ENCODE results near the gene GNB1L. TPM values are rescaled to one million over a fixed set of nuclear protein-coding genes. Genes with fewer than 3 reads are reported as not detected.
A peak's percentile ranks its signal among the peaks of the same experiment; 100 is the strongest.

Gene GNB1L
- total RNA-seq, 1 donor from 2014 or later = 5.5 TPM

DNA sequence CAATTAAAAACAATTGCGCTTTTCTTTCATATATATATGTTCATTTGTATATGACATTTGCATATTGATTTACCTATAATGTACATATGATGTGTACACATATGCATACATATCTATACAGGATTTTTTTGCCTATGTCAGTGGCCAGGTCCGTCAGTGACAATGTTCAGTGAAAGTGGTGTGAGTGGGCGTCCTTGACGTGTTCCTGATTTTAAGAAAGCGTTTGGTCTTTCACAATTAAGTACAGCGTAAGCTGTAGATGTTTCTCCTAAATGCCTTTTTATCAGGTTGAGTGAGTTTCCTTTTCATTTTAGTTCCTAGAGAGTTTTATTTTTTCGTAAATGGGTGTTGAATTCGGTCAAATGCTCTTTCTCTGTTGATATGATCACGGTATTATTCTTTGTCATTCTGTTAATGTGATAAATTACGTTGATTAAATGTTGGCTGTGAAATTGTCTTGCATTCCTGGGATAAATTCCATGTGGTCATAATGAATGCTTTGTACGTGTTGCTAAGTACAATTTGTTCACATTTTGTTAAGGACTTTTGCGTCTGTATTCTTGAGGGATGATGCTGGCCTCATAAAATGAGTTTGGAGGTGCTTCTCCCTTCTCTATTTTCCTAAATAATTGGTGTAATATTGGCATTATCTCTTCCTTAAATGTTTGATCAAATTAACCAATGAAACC lies 10.6 kb upstream of the GNB1L start:
- no peak for DNase-seq (ENCODE audit: low read depth in 2 of 2)

DNA sequence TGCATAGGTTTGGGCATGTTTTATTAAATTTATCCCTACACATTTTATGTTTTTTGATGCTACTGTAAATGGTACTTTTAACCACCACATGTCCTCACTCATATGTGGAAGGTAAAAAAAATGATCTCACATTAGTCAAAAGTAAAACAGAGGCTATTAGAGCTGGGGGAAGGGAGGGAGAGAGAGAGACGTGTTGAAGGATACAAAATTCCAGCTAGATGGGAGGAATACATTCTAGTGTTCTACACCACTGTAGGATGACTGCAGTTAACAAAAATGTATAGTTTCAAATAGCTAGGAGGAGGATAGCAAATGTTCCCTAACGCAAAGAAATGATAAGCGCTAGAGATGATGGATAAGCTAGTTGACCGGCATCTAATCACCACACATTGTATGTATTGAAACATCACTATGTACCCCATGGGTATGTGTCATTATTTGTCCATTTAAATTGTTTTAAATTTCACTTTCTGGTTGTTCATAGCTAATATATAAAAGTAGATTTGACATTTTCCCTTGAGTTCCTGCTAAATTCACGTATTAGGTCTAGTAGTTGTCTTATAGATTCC lies 9.9 kb upstream of the GNB1L start:
- DNase-seq (ENCODE audit: low read depth in 2 of 2) = no peak

DNA sequence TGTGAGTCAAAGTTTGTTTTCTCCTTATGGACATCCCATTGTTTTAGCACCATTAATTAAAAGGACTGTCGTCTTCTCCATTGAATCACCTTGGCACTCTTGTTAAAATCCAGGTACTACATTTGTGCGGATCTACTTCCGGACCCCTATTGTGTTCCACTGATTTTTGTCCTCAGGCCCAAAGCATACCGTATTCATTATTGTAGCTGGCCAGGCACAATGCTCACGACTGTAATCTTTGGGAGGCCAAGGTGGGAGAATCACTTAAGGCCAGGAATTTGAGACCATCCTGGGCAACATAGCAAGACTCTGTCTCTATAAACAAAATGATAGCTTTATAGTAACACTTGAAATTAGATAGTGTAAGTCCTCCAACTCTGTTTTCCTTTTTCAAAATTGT lies 8.9 kb upstream of the GNB1L start:
- DNase-seq (ENCODE audit: low read depth in 2 of 2) = no peak

DNA sequence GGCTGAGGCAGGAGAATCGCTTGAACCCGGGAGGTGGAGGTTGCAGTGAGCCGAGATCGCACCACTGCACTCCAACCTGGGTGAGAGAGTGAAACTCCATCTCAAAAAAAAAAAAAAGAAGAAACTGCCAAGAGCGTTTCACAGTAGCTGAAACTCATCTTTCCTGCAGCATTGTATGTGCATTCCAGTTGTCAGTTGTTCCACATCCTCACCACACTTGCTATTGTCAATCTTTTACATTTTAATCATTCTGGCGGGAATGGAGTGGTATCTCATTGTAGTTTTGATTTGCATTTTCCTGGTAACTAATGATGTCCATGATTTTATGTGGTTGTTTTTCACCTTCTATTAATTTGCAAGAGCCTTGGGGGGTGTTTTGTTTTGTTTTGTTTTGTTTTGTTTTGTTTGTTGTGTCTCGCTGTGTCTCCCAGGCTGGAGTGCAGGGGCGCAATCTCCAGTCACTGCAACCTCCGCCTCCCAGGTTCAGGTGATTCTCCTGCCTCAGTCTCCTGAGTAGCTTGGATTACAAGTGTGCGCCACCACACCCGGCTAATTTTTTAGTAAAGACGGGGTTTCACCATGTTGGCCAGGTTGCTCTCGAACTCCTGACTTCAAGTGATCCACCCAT lies 8.1 kb upstream of the GNB1L start:
- no peak for DNase-seq (ENCODE audit: low read depth in 2 of 2)

DNA sequence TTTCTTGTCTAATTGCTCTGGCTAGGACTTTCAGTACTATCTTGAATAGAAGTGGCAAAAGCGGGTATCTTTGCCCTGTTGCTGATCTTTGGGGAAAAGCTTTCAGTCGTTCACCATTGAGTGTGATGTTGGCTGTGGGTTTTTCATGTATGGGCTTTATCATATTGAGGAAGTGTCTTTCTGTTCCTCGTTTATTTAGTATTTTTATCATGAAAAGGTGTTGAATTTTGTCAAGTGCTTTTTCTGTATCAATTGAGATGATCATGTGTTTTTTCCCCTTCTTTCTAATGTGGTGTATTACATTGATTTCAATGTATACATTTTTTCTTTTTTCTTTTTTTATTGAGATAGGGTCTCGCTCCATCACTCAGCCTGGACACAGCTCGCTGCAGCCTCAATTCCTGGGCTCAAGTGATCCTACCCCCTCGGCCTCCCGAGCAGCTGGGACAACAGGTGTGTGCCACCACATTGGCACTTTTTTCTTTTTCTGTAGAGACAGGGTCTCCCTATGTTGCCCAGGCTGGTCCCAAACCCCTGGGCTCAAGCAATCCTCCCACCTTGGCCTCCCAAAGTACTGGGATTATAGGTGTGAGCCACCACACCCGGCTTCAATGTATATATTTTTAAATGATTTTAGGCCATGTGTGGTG lies 5.3 kb upstream of the GNB1L start:
- DNase-seq (ENCODE audit: low read depth in 2 of 2) = no peak

DNA sequence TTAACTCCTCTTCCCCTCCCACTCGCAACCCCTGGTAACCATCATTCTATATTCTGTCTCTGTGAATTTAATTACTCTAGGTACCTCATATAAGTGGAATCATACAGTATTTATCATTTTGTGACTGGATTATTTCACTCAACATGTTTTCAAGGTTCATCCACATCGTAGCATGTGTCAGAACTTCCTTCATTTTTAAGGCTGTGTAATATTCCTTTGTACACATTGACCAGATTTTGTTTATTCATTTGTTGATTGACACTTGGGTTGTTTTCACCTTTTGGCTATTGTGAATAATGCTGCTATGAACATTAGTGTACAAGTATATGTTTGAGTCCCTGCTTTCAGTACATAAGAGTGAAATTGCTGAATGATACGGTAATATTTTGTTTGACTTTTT lies 2.7 kb upstream of the GNB1L start:
- no peak for DNase-seq (ENCODE audit: low read depth in 2 of 2)

DNA sequence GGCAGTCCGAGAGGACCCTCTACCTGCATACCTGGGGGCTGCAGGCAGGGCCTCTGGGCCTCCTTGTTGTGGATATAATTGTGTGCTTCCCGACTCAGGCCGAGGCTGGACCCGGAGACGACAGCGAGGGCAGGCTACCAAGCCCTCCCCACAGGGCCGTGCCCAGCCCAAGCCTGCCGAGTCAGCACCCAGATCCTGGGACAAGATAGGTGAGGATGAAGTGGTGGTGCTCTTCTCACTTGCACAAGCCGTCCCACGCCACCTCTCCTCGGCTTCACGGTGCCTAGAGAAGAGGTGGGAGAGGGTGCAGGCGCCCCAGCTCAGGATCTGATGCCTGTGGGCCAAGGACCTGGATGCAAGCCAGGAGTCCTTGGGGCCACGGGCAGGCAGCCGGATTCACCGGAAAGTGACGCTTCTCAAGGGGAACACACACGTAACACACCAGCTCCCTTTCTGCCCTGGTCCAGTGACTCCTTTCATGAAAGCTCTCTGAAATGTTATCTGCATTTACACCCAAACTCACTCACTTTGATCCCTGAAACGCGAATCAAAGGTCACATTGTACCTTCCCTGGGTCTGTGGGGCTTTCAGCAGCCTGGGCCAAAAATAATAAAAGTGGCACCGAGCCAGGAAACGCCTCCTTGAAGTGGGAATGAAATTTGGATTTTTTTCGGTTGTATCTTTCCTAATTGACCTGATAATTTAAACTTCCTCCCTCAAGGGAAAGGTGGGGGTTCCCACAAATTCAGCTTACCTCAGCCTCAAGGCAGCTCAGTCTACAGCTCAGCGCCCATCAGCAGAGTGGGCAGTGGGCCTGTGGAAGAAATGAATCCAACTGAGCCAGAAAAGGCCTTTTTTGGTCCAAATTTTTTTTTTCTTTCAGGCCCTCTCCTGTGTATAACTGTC lies 1.1 kb upstream of the GNB1L start:
- DNase-seq (ENCODE audit: low read depth in 2 of 2) = peak; percentile 34 to 76

DNA sequence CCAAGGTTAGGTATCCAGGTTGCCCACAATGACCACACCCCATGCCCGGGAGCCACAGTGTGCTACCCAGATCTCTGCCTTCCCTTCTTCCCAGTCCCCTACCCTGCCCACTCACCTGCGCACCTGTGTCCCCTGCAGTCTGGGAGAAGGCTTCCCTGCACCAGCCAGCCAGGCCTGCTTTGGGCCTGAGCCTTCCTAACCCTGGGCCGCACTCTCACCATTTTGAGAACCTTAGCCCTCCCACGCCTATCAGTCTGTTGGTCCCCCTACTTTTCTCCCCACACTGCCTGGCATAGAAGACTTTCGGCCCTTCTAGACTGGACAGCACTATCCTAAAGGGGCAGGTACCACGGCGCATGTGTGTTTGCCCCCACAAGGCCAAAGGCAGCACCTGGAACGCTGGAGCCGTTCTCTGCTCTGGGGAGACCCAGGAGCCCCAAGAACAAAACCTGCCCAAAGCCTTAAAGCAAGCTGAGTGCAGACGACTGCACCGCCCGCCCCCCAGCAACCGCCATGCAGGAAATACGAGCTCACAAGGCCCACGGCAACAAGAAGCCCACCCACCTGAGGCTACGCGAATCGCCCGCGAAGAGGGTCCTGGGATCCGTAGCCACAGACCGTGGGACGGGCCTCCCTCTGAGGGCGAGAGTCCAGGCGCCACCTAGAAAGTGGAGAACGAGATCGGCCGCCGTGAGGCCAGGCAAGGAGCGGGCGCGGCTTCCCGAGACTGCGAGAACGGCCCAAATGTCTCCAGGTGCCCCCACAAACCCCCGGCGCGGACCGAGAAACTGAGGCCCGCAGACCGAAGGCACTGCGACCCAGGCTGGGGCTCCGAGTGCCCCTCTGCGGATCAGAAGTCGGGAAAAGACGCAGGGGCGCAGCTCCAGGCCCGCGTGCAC lies 546 bp downstream of the GNB1L start:
- DNase-seq (ENCODE audit: low read depth in 2 of 2) = no peak

DNA sequence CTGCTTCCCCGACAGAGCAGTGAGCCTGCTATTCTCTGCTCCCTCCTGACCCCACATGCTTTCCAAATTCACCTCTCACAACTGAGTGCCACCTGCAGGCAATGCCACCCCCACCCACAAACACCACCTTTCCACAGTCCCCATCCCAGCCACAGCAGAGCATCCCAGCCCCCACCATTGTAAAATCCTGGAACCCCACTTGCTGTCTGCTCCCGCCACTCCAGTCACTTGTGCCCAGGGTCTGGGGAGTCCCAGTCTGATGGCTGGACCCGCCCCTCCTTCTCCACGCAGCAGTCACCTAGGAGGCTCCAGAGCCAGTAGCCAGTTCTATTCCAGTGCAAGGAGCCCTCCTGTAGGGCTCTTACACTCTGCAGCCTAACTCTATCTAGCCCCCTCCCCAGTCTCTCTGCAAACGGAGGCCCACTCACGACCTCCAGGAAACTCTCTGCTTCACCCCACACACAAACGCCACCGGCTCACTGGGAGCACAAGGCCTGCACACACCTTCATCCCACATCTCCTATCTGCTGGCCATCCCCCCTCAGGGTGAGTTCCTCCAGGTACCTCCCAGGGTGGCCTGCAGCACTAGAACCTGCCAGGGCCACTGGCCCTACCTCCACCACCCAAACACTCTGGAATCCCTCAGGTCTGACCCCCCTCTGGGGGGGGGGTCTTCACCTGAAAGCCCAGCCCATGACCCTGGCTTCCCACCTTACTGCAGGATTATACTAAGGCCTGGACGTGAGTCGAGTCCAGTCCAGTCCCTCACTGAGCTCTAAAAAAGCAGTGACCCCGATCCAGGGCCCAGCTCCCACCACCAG lies 1.4 kb downstream of the GNB1L start:
- DNase-seq (ENCODE audit: low read depth in 2 of 2) = no peak

DNA sequence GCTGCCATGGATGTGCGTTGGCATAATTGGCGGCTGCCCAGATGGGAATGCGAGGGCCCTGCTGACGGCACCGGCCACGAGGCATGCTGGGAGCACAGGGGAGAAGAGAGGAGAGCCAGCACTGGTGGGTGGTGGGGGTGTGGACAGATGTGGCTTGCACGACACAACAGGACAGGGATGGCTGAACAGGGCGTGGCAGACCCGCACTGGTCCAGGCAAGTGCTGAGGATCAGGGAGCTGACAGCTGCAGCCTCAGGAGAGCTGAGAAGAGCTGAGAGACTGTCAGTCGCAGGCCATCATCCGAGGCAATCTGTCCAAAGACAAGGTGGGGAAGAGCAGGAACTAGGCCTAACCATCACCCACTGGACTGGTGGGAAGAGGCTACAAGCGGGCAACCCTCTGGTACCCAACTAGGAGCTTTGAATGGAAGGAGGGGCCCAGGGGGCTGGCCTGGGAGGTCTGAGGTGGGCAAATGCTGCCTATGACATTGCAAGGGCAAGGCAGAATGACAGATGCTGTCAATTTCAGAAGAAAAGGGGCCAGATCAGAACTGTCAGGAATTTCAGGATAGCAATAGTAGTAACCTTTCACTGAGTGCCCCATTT lies 2.4 kb downstream of the GNB1L start:
- DNase-seq (ENCODE audit: low read depth in 2 of 2) = no peak

DNA sequence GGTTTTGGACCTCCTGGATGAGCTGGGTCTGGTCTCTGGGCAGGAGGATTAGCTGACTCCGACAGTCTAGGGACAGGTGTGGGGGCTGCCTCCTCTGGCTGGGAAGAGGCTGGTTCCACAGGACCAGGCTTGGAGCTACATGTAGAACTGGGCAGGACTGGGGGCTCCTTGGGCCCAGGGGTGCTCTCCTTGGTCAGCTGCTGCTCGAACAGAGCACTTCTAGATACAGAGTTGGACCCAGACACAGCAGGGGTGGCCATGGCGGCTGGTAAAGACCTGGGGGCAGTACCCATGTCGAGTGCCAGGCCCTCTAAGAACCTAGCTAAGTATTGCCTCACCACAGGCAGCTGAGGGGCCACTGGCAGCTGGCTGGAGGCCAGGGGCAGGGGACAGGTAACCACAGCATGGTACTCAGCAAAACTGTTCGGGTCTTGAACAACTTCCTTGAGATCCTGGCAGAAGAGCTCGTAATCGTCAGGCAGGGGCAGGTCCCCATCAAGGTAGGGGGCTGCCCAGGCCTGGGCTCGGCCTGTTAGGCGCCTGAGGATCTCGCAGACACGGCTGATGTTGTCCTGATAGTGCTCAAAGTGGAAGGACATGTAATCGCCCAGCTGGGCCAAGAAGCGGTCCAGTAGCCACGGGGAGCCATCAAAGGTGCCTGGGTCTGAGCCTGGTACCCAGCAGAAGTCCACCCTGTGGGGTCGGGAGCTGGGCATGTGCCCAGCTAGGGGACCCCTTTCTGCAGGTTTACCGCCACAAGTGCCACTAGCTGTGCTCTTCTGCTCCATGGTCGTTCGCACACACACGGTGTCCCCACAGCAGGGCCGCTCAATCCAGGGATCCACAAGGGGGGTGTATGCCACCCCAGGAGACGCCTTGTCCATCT lies 3.1 kb downstream of the GNB1L start:
- DNase-seq (ENCODE audit: low read depth in 2 of 2) = no peak

DNA sequence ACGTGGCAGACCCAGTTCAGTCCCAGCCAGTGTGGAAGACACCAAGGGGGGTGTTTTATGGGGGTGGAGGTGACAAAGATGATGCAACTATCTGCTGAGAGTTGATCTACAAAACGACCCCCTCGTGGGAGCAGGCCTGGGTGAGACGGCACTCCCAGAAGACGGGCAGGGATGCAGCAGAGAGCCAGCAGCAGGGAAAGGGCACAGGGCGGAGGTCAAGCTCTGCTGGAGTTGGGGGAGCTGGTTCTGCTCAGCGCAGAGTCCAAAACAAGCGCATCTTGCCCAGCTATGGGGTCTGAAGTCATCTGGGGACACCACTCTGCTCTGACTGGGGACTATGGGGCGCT lies 3.9 kb downstream of the GNB1L start:
- no peak for DNase-seq (ENCODE audit: low read depth in 2 of 2)

DNA sequence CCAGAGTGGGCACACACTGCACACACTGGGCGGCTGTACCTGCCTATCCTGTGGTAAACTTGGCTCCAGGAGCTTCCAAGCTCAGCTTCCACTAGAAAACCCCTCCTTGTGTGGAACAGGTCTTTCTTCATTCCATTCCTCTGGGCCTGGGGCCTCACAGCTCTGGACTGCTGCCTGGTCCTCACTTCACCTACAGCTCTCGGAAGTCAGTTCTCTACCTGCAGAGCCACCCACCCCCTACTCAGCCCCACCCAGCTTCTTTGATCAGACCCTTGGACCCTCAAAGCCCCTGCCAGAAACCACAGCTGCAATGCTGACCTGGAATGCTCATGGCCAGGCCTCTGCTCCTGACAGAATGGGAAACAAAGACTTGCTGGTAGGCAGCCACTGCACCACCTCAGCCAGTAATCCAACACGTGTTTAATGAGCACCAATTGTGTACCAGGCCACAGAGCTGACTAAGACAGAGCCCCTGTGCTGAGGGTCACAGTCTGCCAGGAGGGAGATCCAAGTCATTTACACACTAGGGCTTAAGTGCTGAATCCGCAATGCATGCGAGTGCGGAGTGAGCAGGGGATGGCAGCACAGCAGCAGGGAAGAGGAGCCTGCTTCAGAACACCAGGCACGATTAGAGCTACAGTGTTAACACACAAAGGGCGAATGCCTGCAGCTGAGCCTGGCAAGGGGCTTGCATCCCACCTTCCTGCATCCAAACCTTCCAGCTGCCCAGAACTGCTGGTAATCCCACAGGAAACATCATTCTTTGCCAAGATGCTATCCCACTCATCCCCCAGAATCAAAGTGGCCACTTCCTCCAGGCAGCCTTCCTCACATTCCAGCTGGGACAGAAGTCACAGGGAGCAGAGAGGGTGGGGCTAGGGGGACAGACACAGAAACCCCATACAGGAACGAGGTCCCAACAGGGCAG lies 4.6 kb downstream of the GNB1L start:
- DNase-seq (ENCODE audit: low read depth in 2 of 2) = no peak

DNA sequence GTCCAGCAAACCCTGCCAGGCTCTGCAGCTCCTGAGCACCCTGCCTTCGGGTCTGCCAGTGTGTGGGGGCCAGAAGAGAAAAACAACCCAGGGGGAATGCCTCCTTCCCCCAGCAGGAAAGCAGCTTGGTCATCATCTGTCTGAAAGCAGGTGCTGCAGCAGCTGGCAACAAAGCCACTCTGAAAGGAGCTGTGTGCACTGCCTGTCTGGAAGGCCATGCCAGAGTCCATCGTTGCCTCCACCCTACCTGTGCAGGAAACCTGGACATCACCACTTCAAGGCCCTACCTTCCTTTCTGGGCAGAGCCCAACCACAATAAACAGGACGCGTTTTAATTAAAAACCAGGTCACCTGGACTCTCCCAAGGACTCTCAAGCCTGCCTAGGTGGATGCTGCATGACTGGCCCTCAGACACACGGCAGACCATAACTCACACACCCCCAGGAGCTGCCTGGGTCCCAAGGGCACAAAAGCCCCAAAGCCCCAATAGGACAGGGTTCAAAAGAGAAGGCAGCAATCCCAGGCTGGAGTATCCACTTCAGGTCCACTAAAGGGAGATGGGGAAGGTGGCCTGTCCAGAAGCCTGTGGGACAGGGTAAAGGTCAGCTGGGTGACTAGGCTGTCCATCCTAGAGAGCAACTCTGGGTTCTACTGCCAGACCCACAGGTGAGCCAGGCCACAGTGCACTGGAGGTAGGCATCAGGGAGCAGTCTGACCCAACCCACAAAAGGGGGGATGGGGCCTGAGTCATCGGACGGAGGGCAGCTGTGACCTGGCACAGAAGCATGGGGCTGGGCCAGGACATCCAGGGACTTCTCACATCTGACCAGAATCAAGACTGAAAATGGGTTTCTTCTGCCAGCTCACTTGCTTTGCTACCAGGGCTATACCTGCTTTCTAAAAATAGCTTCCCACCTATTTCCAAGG lies 6.1 kb downstream of the GNB1L start:
- peak in 1 of 2 donors; percentile 52 for DNase-seq (ENCODE audit: low read depth in 2 of 2)

DNA sequence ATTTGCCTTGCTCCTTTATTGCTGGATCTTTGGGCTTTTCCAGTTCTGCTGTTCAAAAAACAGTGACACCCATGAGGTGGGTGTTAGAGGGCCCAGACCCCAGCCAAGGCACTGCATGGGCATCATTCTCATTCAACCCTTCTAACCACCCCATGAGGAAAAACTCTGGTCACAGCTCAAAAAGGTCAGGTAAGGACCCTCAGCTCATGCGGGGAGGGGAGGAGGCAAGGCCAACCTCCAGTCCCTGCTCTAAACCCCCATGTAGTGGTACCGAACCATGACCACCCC lies 7.4 kb downstream of the GNB1L start:
- DNase-seq (ENCODE audit: low read depth in 2 of 2) = no peak

DNA sequence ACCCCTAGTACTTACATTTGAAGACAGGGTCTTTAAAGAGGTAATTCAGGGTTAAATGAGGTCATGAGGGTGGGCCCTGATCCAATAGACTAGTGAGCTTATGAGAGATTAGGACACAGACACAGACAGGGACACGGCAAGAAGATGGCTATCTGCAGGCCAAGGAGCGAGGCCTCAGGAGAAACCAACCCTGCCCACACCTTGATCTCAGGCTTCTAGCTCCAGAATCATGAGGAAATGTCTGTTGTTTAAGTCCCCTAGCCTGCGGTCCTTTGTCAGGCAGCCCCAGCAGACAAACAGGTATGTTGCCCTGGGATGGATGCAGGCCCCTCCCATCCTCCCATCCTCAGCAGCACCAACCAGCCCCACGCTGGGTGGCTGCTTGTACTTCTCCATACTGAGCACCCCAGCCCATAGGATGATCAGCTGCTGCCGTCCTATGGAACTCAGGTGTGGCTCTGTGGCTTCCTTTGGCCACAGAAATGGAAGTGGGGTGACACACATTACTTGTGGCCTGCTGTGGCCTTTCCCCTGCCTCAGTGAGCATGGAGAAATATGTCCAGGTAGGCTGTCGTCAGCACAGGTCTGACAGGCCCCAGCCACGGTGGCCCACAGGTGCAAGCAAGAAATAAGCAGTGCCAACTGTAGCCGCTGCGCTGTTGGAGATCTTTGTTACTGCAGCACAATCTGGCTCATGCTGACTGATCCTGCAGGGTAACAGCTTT lies 7.9 kb downstream of the GNB1L start:
- DNase-seq (ENCODE audit: low read depth in 2 of 2) = no peak
